Neuron (in vitro differentiated cells): ENCODE data around the gene DZANK1.

ENCODE experiments used
- H2AFZ ChIP-seq: one replicate; pipeline ENCODE4 v1.6.1; 2013; ENCODE audit warnings: low read depth, mild to moderate bottlenecking, inconsistent platforms, low read length, moderate library complexity
- H3K27me3 ChIP-seq: one replicate; pipeline ENCODE4 v1.6.1; 2013; ENCODE audit warnings: low read length; ENCODE audit not compliant: insufficient read depth
- H3K36me3 ChIP-seq: one replicate; pipeline ENCODE4 v1.6.1; 2013; ENCODE audit warnings: low read length; ENCODE audit not compliant: insufficient read depth
- H3K4me1 ChIP-seq: one replicate; pipeline ENCODE4 v1.6.1; 2013; ENCODE audit warnings: low read length; ENCODE audit not compliant: insufficient read depth
- H3K4me3 ChIP-seq: 2 replicates; pipeline ENCODE4 v1.5.1; 2013; ENCODE audit warnings: mild to moderate bottlenecking, low read length, moderate library complexity
- H3K9me3 ChIP-seq: one replicate; pipeline ENCODE4 v1.6.1; 2013; ENCODE audit warnings: low read length

Gene DZANK1

DNA sequence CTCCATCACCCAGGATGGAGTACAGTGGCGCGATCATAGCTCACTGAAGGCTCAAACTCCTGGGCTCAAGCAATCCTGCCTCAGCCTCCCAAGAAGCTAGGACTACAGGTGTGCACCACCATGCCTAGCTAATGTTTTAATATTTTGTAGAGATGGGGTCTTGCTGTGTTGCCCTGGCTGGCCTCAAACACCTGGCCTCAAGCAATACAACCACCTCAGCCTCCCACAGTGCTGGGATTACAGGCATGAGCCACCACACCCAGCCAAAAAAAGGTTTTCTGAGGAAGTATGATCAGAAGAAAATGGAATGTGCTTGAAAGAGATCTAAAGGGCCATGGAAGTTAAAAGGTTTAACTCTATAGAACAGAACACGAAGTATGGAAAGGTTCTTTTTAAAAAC lies 21.5 kb upstream of the DZANK1 start:
- Histone ChIP-seq H3K4me1 (no peaks in the 10 kb centered on the region), H3K36me3 (peaks cover 69% of the 10 kb centered on the region), H2AFZ (no peak overlapping the region), H3K27me3 (no peaks in the 10 kb centered on the region), H3K9me3 (no peaks in the 10 kb centered on the region), H3K4me3 (no peak overlapping the region)

DNA sequence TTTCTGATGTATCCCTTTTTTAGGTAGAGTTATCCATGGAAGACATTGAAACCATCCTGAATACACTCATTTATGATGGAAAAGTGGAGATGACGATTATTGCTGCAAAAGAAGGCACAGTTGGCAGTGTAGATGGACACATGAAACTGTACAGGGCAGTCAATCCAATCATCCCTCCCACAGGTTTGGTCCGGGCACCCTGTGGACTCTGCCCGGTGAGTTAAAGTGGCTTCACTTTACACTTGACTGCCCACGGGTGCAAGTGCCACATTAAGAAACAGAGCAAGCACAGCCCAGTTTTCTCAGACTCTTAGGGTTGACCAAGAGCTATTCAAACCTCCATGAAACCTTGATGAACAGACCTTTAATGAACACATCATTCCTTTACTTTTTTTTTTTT lies 14.8 kb upstream of the DZANK1 start:
- H3K36me3 ChIP-seq, result peaks cover 66% of the 10 kb centered on the region
- H3K4me3 ChIP-seq, result no peak overlapping the region
- H3K27me3 ChIP-seq, result no peaks in the 10 kb centered on the region
- H3K4me1 ChIP-seq, result no peaks in the 10 kb centered on the region
- H3K9me3 ChIP-seq, result no peaks in the 10 kb centered on the region
- H2AFZ ChIP-seq, result no peak overlapping the region

- peaks cover 62% of the 10 kb centered on the region for H3K36me3 ChIP-seq
- no peak overlapping the region for H2AFZ ChIP-seq
- H3K4me1 ChIP-seq, result no peaks in the 10 kb centered on the region
- H3K9me3 ChIP-seq, result no peaks in the 10 kb centered on the region
- H3K27me3 ChIP-seq, result no peaks in the 10 kb centered on the region
- H3K4me3 ChIP-seq, result no peak overlapping the region
Observed at GRCh38 chr20:18477821-18478220, 11.0 kb upstream of the DZANK1 start.

- Histone ChIP-seq H3K4me3 (no peak overlapping the region), H3K27me3 (no peaks in the 10 kb centered on the region), H3K4me1 (no peaks in the 10 kb centered on the region), H3K36me3 (peaks cover 58% of the 10 kb centered on the region), H2AFZ (no peak overlapping the region), H3K9me3 (no peaks in the 10 kb centered on the region)
Observed at GRCh38 chr20:18477218-18477617, 10.4 kb upstream of the DZANK1 start.

DNA sequence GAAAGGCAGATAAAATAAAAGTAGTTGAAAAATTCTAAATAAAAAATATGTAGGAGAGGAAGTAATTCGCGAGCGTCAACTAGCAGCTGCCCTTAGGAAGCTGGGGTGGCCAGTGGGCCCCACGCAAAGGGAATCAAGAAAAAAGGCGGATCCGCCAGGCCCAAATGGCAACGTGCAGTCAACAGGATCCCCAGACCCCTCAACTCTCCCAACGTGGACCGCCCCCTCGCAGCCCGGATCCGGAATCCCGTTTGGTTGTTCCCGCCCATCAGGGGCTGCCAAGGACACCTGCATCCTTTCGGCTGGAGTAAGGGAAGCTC lies 296 bp downstream of the DZANK1 start:
- H3K27me3 ChIP-seq, result no peaks in the 10 kb centered on the region
- H3K36me3 ChIP-seq, result peaks cover 11% of the 10 kb centered on the region
- peak overlapping the region; percentile 91 for H3K4me3 ChIP-seq
- H3K4me1 ChIP-seq, result peaks cover 18% of the 10 kb centered on the region
- peak overlapping the region; percentile 81 for H2AFZ ChIP-seq
- H3K9me3 ChIP-seq, result no peaks in the 10 kb centered on the region

- Histone ChIP-seq H3K9me3 (no peaks in the 10 kb centered on the region), H3K27me3 (no peaks in the 10 kb centered on the region), H3K4me1 (peaks cover 18% of the 10 kb centered on the region), H3K4me3 (peak overlapping the region; percentile 91), H2AFZ (peak overlapping the region; percentile 81), H3K36me3 (peaks cover 11% of the 10 kb centered on the region)
Observed at GRCh38 chr20:18465536-18466200, 1.2 kb downstream of the DZANK1 start.

DNA sequence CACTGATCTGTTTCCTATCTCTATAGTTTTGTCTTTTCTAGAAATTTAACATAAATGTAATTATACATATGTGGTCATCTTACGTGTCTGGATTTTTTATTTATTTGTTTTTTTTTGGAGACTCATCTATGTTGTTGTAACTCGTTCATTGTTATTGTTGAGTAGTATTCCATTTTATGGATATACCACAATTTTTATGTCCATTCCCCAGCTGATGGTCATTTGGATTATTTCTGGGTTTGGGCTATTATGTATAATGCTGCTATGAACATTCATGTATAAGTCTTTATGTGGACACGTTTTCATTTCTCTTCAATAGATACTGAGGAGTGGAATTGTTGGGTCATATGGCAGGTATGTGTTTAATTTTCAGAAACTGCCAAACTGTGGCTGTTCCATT lies 10.2 kb downstream of the DZANK1 start:
- no peak overlapping the region for H2AFZ ChIP-seq
- no peaks in the 10 kb centered on the region for H3K36me3 ChIP-seq
- no peaks in the 10 kb centered on the region for H3K4me1 ChIP-seq
- no peaks in the 10 kb centered on the region for H3K27me3 ChIP-seq
- H3K9me3 ChIP-seq, result peaks cover 2% of the 10 kb centered on the region
- no peak overlapping the region for H3K4me3 ChIP-seq

- no peaks in the 10 kb centered on the region for H3K9me3 ChIP-seq
- H3K4me1 ChIP-seq, result no peaks in the 10 kb centered on the region
Observed at GRCh38 chr20:18443886-18444285, 22.9 kb downstream of the DZANK1 start.

DNA sequence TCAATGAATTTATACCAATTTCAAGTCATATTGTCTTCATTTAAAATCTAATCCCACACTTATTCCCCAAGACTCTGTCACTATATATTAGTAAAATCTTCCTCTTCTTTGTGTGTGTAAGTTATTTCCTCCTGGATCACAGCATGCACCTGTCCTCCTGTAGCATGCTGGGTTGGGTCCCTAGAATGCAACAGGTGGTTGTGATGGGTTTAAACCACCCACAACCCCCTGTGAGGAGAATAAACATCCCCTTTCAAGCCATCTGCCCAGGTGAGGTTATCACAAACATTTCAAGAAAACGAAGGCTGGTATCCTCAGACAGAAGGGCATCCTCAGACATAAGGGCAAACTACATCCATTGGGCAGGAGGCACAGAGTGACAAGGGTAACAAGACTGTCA lies 26.4 kb downstream of the DZANK1 start:
- H3K4me3 ChIP-seq, result no peak overlapping the region
- no peaks in the 10 kb centered on the region for H3K4me1 ChIP-seq
- H3K27me3 ChIP-seq, result no peaks in the 10 kb centered on the region
- no peaks in the 10 kb centered on the region for H3K36me3 ChIP-seq
- no peaks in the 10 kb centered on the region for H3K9me3 ChIP-seq
- no peak overlapping the region for H2AFZ ChIP-seq

More at GRCh38 chr20:18443886-18444285, 22.9 kb downstream of the DZANK1 start:
- no peaks in the 10 kb centered on the region for H3K27me3 ChIP-seq
- H2AFZ ChIP-seq, result no peak overlapping the region
- no peak overlapping the region for H3K4me3 ChIP-seq
- peaks cover 4% of the 10 kb centered on the region for H3K36me3 ChIP-seq

- H3K27me3 ChIP-seq, result no peaks in the 10 kb centered on the region
- no peaks in the 10 kb centered on the region for H3K9me3 ChIP-seq
- H3K4me1 ChIP-seq, result no peaks in the 10 kb centered on the region
- H3K36me3 ChIP-seq, result peaks cover 1% of the 10 kb centered on the region
- no peak overlapping the region for H2AFZ ChIP-seq
- H3K4me3 ChIP-seq, result no peak overlapping the region
Observed at GRCh38 chr20:18436847-18437246, 30.0 kb downstream of the DZANK1 start.

DNA sequence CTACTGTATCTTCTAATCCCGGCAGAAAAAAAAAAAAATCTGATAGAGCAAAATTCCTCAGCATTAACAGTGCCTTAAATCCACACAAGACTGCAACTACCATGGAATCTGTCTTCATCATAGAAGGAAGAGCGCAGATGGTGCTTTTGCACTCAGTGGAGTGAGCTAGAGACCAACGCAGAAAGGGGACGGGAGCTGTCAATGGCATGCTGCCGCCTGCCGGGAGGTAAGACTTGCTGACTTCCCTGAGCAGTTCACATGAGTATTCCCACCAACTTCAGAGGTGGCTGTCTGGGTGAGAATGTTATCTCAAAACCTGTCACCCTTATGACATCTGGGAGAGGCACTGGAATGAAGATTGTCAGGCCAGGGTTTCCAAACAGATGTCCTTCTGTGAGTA lies 35.6 kb downstream of the DZANK1 start:
- peaks cover 1% of the 10 kb centered on the region for H3K36me3 ChIP-seq
- H3K27me3 ChIP-seq, result no peaks in the 10 kb centered on the region
- no peak overlapping the region for H2AFZ ChIP-seq
- H3K9me3 ChIP-seq, result no peaks in the 10 kb centered on the region
- no peak overlapping the region for H3K4me3 ChIP-seq
- peaks cover 4% of the 10 kb centered on the region for H3K4me1 ChIP-seq

GRCh38 chr20:18430172-18430826 lies 36.5 kb downstream of the DZANK1 start:
- Histone ChIP-seq H3K27me3 (no peaks in the 10 kb centered on the region), H2AFZ (no peak overlapping the region), H3K9me3 (no peaks in the 10 kb centered on the region), H3K36me3 (peaks cover 1% of the 10 kb centered on the region), H3K4me3 (no peak overlapping the region), H3K4me1 (peaks cover 4% of the 10 kb centered on the region)

DNA sequence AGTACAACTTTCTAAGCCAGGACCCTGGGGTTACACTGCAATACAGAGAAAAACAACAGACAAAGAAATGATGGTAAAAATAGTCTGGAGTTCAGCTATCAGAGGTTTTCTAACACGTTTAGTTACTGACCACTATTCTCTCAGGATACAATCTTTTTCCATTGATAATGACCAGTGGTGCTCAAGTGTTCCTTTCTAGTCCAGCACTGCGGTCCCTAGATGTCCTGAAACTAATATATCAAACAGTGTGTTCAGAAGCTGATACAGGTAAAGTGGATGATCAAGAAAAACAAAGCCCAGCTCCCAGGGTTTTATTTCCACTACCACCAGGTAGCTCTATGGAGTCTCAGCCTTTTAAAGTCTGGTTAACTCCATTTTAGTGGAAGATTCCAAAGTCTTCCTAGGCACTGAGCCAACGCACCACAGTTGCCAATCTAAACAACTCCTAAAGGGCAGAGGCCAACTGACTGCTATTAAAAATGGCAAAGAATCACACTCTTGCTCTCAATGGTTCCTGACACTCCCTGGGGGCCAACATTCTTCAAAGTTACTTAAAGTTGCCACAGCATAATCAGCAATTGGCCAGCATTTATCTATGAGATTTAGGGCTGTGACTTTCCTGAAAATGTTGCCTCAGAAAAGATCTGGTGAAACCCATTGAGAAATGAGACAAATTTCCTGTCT lies 38.2 kb downstream of the DZANK1 start:
- Histone ChIP-seq H3K4me3 (no peak overlapping the region), H2AFZ (no peak overlapping the region), H3K9me3 (no peaks in the 10 kb centered on the region)

More for the DNA sequence above, 38.2 kb downstream of the DZANK1 start:
- H3K4me1 ChIP-seq, result peaks cover 4% of the 10 kb centered on the region
- no peaks in the 10 kb centered on the region for H3K27me3 ChIP-seq
- peaks cover 1% of the 10 kb centered on the region for H3K36me3 ChIP-seq
